ENCODE data around the gene MAPK14.
"Not testable (repeated sequence)": the region's sequence is repeated elsewhere in the genome, so short reads cannot be mapped to it uniquely, and the experiment has no call there.

MAPK14 gene

DNA sequence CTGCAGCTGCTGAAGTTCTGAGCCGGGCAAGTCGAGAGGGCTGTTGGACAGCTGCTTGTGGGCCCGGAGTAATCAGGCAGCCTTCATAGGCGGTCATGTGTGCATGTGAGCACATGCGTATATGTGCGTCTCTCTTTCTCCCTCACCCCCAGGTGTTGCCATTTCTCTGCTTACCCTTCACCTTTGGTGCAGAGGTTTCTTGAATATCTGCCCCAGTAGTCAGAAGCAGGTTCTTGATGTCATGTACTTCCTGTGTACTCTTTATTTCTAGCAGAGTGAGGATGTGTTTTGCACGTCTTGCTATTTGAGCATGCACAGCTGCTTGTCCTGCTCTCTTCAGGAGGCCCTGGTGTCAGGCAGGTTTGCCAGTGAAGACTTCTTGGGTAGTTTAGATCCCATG is 81.5 kb downstream of the MAPK14 start:
- no peak for DNase-seq

GRCh38 chr6:36110050-36110449 is 82.4 kb downstream of the MAPK14 start:
- no peak for DNase-seq

DNA sequence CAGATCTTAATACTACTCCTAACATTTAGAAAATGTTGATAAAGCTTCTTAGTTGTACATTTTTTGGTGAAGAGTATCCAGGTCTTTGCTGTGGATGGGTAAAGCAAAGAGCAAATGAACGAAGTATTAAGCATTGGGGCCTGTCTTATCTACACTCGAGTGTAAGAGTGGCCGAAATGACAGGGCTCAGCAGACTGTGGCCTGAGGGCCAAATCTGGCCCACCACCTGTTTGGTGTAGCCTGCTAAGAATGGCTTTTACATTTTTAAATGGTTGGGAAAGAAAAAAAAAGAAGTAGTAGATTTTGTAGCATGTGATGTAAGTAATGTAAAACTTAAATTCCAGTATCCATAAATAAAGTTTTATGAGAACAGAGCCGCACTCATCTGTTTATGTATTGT is 83.3 kb downstream of the MAPK14 start:
- no peak for DNase-seq

- DNase-seq, result no peak
Observed at GRCh38 chr6:36111526-36111925, 83.9 kb downstream of the MAPK14 start.

DNA sequence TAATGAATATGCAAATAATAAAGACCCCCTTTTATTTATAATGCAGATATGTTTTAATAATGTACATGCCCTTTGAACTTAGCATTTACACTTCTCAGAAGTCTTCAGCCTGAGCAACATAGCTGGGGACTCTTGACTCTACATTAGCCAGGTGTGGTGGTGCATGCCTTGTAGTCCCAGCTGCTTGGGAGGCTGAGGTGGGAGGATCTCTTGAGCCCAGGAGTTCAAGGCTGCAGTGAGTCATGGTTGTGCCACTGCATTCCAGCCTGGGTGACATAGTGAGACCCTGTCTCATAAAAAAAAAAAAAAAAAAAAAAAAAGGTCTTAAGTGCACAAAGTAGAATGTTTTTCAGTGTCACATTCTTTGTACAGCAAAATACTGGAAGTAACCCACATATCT is 85.4 kb downstream of the MAPK14 start:
- DNase-seq, result no peak

DNA sequence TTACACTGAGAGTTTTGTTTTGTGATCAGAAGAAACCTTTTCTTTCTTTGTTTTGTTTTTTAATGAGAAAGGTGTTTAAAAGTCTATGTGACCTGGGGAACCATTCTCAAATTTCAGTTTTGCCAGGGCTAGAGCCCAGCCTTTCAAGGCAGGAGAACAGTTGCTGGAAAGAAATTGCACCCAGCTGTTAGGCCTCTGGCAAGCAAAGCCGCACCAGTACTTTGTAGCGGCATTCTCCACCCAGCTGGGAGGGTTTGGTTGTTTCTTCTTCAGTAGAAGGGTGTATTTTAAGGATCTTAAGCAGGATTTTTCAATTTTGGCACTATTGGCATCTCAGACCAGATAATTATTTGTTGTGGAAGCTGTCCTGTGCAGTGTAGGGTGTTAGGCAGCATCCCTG is 86.1 kb downstream of the MAPK14 start:
- DNase-seq, result no peak

DNA sequence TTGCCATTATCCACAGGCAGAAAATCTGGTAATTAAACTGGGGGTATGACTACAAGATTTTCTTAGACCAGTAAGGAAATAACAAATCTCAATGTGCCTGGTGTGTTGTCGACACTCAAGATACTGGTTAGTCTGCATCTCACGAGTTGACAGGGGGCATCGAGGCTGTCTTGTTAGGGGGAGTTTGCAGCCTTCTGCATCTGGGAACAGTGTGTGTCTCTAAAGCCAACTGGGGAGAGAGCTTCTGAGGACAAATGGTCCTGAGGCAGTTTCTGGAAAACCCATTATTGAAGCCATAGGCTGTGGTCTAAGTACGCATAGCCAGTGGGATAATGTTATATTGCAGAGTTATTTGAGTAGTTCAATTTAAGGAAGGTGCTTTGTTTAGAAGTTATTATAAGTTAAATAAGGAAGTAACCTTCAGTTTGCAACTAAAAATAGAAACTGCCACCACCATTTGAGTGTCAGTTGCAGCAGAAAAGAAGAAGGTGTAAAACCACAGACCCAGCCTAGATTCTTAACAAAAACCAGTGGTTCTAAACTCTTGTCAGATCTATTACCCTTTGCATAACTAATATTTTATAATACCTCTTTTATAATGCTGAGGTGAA is 87.3 kb downstream of the MAPK14 start:
- no peak for DNase-seq

- DNase-seq, result no peak
Observed at GRCh38 chr6:36115412-36115811, 87.8 kb downstream of the MAPK14 start.

GRCh38 chr6:36116066-36116864 is 88.7 kb downstream of the MAPK14 start:
- DNase-seq, result no peak

DNA sequence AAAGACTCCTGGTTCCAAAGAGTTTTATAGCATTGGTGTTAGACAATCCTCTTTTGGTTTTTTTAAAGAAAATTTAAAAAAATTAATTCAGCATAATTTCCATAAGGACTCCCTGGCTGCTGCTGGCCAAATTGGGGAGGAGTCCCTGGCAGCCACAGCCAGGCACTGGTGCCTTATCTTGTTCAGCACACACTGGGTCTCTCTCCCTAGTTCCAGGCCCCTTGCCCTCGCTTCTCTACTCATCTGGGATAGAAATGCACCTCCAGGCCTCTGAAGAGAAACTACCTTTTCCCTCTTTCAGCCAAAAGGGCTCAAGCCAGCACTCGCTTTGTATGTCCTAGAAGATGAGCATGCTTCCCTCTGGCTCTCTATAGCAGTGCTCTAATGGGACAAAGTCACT is 89.3 kb downstream of the MAPK14 start:
- no peak for DNase-seq

- DNase-seq, result no peak
Observed at GRCh38 chr6:36117658-36118549, 90.3 kb downstream of the MAPK14 start.

DNA sequence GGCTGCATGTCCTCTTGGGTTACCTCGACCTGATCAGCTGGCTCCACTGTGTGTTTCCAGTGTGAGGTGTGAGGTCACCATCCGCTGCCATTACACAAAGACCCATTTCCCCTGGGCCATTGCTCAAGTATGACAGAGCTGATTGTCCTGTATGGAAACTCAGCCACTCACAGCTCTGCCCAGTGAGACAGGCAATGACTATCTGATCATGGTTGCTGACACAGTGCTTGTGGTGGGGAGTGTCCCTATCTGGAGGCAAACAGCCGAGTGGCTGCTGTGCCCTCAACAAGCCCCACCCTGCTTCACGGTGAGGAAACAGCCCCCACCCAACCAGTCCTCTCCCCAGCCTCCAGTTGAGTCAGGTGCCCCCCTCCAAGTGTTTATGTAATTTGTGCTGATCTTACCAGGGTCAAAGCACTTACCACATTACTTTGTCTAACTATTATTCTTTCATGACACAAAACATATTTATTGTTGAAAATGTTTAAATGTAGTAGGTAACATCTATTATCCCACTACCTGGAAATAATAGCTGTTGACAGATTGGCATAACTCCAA is 91.0 kb downstream of the MAPK14 start:
- DNase-seq, result peak; percentile 55

- DNase-seq, result no peak
Observed at GRCh38 chr6:36119209-36119608, 91.6 kb downstream of the MAPK14 start.

DNA sequence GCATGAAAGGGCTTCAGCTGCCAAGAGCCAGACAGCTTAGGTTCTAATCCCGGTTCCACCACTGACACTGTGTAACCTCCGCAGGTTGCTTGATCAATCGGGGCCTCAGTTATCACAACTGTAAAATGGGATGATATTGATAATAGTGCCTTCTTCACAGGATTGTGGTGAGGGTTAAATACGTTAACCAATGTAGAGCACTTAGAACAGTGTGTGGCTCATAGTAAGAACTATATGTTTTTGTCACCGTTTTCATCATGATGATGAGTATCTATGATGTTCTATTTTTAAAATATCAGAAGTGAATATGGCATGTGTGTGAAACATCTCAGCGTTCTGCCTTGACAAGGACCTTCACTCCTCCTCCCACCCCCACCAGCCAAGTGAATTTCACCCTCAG is 92.4 kb downstream of the MAPK14 start:
- DNase-seq, result no peak

DNA sequence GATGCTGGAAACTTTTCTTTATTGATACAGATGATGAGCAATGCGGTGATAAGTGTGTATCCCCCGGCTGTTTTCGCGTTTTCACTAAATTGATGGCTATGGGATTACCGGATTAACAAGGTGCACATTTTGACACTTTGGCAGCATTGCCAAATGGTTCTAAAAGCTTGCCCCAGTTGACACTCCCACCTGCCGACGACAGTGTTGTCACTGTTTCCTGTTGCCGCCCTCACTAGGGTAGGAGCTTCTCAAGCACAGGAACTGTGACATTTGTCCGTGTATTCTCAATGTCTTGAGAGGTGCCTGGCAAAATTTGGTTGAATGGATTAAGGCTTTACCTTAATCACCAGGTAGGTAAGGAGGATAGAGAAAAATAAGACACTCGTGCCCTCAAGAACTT is 92.9 kb downstream of the MAPK14 start:
- DNase-seq, result peak; percentile 64

GRCh38 chr6:36120979-36121786 is 93.6 kb downstream of the MAPK14 start:
- peak; percentile 34 for DNase-seq

DNA sequence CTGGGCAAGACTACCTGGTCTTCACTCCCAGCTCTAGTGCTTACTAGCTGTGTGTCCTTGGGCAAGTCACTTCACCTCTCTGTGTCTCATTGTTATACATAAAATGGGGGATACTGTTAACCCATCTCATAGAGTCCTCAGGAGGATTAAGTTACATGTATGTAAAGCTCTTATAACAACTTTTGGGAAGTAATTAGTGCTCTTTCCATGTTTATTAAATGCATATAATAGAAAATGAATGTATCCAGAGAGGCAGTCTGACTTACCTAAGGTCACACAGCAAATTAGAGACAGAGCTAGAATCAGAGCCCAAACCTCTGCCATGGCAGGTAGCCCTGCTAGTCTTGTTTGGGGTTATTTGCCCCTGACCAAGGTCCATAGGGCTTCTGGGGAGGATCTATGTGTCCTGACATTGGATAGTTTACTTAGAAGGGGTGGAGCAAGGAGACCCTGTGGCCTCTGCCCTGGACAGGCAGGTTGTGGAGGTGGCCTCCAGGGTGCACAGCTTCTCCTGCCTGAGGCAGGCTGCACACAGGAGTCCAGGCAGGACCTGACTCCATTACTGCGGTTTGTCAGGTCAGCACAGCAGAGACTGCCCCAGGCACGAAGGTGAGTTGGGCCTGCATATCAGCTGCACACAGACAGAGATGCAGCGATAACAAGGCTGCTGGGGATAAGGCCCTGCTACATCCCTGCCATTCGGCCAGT is 94.3 kb downstream of the MAPK14 start:
- no peak for DNase-seq

- DNase-seq, result no peak
Observed at GRCh38 chr6:36122495-36123269, 95.1 kb downstream of the MAPK14 start.

DNA sequence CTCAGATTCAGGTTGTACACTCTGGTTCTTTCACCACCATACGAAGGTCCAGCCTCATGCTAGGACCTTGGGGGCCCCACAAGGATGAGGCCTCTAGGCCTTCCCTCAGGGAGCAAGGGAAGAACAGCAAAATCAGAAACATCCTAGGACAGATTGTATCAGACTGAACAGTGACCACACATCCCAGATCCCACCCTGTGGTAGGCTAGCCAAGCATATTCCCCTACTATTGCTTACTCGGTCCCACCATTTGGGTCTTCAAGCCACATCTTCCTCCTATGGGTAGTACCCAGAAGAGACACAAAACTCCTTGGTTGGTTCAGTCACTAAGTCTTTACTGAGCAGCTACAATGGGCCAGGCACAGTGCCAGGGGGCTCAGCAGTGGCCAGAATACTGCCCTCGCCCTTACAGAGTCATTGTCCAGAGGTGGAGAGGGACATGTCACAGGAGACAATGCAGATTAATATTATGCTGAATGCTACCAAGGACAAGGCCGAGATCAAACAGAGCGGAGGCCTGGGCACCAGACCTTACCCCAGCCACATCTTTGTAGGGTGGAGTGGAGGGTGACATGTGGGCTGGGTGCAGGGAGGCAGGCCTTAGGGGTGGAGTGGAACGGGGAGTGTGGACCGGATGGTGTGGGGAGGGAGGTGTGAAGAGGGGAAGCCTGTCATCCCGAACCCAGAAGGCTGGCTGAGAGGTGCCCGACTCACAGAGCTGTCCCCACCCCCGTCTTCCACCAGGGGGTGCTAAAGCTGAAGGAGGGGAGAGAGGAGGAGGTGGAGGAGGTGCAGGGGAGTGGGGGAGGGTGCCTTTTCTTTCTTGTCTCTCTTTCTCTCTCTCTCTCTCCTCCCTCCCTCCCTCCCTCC is 95.9 kb downstream of the MAPK14 start:
- peak; percentile 86 for DNase-seq

- DNase-seq, result not testable (repeated sequence)
Observed at GRCh38 chr6:36124346-36124745, 96.7 kb downstream of the MAPK14 start.
